HL-60/S4 (cell line): ENCODE data around the gene GOLGA6C.
"Not testable (repeated sequence)": the region's sequence is repeated elsewhere in the genome, so short reads cannot be mapped to it uniquely, and the experiment has no call there.

Experiments
- in situ Hi-C: fragments of 300-500 bp; cut with MboI; formaldehyde crosslinking; loops from 2 replicates; pipeline ENCODE4 v1.14.3; 2022; ENCODE audit warnings: low sequenced_read_pairs

Gene GOLGA6C

GRCh38 chr15:75249726-75250125, 8.4 kb upstream of the GOLGA6C start:
- in situ Hi-C loops: no loop called here

DNA sequence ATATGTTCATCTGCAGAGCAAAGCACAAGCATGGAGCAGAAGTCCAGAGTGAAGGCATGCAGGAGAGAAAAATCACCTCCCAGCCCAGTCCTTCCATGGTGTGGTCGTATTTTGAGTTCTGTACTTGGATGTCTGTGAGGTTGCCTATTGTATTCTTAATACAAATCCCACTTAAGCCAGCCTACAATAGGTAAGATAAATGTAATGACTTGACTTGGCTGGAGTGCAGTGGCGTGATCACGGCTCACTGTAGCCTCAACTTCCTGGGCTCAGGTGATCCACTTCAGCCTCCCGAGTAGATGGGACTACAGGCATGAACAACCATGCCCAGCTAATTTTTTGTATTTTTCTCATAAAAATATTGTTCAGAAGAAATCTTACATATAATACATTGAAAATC, 6.8 kb upstream of the GOLGA6C start:
- in situ Hi-C loops: not testable (repeated sequence)

DNA sequence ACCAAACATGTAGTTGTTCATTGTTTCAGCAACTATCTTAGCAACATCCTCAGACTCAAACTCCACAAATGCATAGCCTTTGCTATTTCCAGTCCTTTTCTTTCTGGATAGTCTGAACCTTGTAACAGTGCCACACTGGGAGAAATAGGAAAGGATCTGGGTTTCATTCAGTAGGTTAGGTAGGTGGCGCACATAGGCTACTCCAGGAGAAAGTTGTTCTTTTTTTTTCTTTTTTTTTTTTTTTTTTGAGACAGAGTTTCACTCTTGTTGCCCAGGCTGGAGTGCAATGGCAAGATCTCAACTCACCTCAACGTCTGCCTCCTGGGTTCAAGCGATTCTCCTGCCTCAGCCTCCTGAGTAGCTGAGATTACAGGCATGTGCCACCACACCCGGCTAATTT, 5.8 kb upstream of the GOLGA6C start:
- in situ Hi-C loops: not testable (repeated sequence)

- in situ Hi-C loops: not testable (repeated sequence)
Observed at GRCh38 chr15:75258620-75259343, 648 bp downstream of the GOLGA6C start.

DNA sequence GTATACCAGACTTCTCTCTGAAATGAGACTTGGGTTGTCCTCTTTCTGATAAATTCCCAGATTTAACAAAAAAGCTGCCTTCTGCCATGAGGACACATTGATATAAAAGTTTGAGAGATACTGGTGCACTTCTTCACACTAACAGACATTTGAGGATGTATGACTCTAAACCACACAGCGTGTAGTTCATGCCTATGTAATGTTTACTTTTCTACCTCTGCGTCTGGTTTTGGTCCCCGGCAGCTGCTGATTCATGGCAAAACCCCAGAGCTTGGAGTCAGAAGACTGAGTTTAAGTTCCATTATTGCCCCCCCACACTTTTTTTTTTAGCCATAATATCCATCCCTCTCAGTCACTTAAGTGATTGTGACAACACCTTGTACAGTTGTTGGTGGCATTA, 1.7 kb downstream of the GOLGA6C start:
- in situ Hi-C loops: not testable (repeated sequence)

- in situ Hi-C loops: not testable (repeated sequence)
Observed at GRCh38 chr15:75273751-75274359, 15.7 kb downstream of the GOLGA6C start.

GRCh38 chr15:75274509-75275107, 16.5 kb downstream of the GOLGA6C start:
- in situ Hi-C loops: not testable (repeated sequence)

DNA sequence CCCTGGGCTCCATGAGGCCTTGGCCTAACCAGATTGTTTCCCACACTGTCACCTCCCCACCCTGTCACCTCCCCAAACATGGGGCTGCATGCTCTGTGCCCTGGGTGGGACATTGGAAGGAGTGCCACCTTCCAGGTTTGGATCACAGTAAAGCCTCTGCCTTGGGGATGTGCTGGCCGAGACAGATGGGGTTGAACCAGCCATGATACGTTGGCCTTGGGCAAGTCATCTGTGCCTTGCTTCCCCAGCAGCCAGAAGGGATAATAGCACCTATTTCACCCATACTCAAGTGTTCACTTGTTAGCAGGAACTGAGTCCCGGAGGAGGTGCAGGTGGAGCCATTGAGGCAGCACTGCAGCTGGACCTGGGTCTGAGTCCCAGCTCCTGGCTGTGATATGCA, 17.5 kb downstream of the GOLGA6C start:
- in situ Hi-C loops: not testable (repeated sequence)

DNA sequence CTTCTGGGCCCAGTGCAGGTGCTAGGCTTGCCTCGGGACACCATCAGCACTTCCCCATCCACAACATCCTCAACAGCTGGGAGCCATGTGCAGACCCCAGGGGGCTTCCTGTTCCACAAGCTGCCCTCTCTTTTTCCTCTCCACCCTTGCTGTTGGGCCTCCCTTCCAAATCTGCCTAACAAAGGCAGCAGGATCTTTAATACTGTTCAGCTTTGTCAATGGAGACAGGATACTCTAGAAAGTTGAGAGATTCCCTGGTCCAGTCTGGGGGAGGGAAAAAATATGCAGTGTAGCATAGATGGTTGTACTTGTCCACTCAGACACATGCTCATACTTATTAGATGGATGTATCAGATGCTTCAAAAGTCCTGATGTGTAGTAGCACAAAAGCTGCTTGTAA, 20.4 kb downstream of the GOLGA6C start:
- in situ Hi-C loops: not testable (repeated sequence)

DNA sequence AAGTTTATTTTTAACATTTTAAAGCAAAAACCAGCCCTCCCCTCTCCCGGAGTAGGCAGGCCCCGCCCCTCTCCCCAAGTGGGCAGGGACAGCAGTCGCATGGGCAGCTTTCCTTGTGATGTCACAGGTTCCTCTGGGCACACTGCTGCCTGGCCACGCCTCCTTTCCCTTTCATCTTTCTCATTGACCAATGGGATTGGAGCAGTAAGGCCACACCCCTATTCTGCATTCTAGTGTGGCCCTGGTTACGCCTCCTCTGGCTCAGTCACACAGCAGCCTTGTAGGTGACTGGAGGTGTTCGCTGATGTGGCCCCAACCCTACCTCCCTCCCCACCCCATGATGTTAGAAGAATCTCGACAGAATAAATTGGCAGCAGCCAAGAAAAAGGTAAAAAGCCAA, 24.4 kb downstream of the GOLGA6C start, which contains the start of gene GOLGA6D:
TSS of gene GOLGA6D (plus strand) at position 264 of the 400 bp plus-strand sequence. CDS start at position 305, 41 bp downstream.
- in situ Hi-C loops: not testable (repeated sequence)

DNA sequence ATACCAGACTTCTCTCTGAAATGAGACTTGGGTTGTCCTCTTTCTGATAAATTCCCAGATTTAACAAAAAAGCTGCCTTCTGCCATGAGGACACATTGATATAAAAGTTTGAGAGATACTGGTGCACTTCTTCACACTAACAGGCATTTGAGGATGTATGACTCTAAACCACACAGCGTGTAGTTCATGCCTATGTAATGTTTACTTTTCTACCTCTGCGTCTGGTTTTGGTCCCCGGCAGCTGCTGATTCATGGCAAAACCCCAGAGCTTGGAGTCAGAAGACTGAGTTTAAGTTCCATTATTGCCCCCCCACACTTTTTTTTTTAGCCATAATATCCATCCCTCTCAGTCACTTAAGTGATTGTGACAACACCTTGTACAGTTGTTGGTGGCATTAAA, 26.0 kb downstream of the GOLGA6C start:
- in situ Hi-C loops: not testable (repeated sequence)

GRCh38 chr15:75293660-75294059, 35.5 kb downstream of the GOLGA6C start:
- in situ Hi-C loops: not testable (repeated sequence)

- in situ Hi-C loops: not testable (repeated sequence)
Observed at GRCh38 chr15:75298541-75299310, 40.6 kb downstream of the GOLGA6C start.

DNA sequence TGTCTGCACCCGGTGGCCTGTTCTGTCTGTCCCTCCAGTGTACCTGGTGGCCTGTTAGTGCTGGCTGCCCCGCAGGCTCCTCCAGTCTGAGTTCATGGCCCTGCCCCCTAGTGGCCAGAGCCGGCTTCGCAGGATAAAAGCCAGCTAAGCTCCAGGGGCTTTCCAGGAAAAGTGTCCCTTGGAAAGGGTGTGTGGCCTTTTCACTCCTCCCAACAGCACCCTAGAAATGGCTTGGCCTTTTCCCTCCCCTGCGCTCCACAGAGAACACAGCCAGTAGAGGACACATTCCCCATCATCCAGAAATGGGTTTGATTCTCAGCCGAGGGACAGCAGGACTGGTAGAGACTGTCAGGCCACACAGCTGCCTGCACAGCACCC, 41.2 kb downstream of the GOLGA6C start:
- in situ Hi-C loops: not testable (repeated sequence)

DNA sequence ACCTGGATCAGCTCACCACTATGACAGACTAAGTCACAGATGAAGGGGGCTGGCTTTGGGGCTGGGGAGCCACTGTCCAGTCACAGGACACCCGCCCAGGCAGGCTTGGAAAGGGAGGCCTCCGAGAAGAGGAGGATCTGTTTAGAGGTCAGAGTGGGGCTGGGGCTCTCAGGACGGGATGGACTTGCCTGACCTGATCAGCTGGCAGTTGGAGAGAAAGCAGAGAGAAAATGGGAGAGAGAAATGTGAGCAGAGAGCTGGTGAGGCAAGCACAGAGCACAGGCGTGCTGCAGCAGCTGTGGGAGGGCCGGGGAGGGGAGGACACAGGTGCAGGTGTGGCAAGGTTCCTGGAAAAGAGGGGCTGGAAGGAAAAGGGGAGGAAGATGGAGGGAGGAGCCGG, 41.9 kb downstream of the GOLGA6C start:
- in situ Hi-C loops: loop anchor here (25.0 kb wide), 1 partner anchor 1238 kb away; no protein-coding TSS in a partner anchor

DNA sequence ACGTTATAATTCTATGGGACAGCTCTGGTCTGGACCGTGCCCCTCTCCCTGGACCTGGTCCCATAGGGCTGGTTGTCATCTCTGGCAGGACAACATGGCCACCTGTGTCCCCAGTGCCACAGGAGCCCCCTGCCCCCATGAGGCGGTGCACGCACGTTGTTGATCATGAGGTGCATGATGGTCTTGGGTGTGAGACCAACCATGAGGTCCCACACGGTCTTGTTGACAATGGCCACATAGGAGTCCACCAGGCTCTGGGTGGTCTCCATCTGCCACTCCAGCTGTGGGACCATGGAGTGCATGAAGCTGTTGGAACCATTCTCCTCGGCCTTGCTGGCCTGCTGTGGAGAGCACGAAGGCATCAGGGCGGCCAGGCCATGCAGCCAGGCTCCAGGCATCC, 44.2 kb downstream of the GOLGA6C start:
- in situ Hi-C loops: loop anchor here (25.0 kb wide), 1 partner anchor 1240 kb away; no protein-coding TSS in a partner anchor

DNA sequence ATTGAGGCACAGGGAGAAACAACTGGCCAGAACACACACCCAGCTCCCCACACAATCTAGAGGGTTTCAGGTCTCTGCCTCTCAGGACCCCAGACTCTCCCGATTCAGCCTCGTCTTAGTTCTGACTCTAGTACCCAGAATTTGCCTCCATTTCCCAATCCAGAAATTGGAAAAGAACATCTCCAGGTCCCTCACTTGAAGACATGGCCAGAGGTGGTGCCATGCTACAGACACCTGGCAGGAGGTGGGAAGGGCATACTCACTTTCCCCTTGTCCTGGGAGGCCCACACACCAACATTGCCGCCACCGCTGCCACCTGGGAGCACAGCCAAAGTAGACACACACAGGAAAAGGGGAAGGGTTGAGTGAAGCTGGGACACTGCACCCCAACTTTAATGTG, 44.6 kb downstream of the GOLGA6C start:
- in situ Hi-C loops: loop anchor here (25.0 kb wide), 1 partner anchor 1240 kb away; no protein-coding TSS in a partner anchor

- in situ Hi-C loops: loop anchor here (25.0 kb wide), 1 partner anchor 1244 kb away; no protein-coding TSS in a partner anchor
Observed at GRCh38 chr15:75306188-75306587, 48.1 kb downstream of the GOLGA6C start.

DNA sequence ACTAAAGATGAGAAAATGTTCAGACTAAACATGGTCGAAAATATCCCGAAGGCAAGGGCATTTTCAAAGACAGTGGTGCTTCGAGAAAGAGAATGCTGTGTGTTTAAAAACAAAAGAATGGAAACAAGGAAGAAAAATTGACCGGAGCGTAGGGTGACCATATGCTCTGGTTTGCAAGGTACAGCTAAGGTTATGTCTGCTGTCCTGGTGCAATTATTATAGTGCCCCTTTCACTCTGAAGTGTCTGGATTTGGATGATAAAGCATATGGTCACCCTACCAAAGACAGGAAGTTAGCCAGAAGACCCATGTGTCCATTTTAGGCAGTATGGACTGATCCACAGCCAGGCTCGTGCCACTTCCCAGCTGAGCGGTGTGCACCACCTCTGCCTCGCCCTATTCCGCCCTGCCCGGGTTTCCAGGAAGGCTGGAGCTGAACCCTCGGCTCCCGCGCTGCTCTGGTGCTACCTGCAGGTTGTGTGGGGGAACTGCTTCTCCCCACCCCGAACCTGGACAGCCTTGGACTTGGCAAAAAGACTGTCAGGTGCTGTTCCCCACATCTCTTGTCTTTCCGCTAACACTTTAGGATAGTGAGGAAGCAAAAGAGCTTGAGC, 49.8 kb downstream of the GOLGA6C start:
- in situ Hi-C loops: loop anchor here (25.0 kb wide), 1 partner anchor 1246 kb away; no protein-coding TSS in a partner anchor

DNA sequence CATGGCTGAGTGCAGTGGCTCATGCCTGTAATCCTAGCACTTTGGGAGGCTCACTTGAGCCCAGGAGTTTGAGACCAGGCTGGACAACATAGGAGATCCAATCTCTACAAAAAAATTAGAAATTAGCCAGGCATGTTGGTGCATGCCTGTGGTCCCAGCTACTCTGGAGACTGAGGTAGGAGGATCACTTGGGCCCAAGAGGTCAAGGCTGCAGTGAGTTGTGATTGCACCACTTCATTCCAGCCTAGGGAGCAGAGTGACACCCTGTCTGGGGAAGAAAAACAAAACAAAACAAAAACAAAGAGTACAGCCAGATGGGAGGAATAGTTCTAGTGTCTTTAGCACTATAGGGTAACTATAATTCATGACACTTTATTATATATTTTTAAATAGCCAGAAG, 51.6 kb downstream of the GOLGA6C start:
- in situ Hi-C loops: loop anchor here (25.0 kb wide), 1 partner anchor 1247 kb away; no protein-coding TSS in a partner anchor
